MCF 10A (cell line): ENCODE measurements around the gene NAA30. TPM values are rescaled to one million over a fixed set of nuclear protein-coding genes. Genes with fewer than 3 reads are reported as not detected.

Source experiments
- BruUV-seq: library from RNA; stranded (reverse); fragments of 400-500 nt; replicated peaks from 2 replicates; lab custom pipeline; 2021; lab: Mats Ljungman, UMichigan
- CTCF ChIA-PET: fragments of 300-600 bp; sonication (Branson Sonifier 250); formaldehyde crosslinking; extraction: SDS; loops from one replicate; lab custom pipeline; 2021; ENCODE audit warnings: antibody characterized with exemption, inconsistent platforms; lab: Yijun Ruan, JAX
- POLR2A ChIA-PET: fragments of 300-600, 350-650 bp; sonication (Branson Sonifier 250); formaldehyde crosslinking; extraction: SDS; loops from one replicate; lab custom pipeline; 2020; ENCODE audit warnings: antibody characterized with exemption, inconsistent platforms; lab: Yijun Ruan, JAX
- DNase-seq: peaks from one replicate; pipeline ENCODE4 v3.0.0-alpha.2; 2018; ENCODE audit not compliant: unreplicated experiment
- H3K27ac Mint-ChIP-seq: one replicate; pipeline ENCODE4 v1.8.0; 2022; ENCODE audit warnings: mild to moderate bottlenecking, low read depth, mixed read lengths; ENCODE audit not compliant: unreplicated experiment
- H3K27me3 Mint-ChIP-seq: one replicate; pipeline ENCODE4 v1.8.0; 2022; ENCODE audit warnings: mixed read lengths; ENCODE audit not compliant: insufficient read depth, unreplicated experiment
- H3K36me3 Mint-ChIP-seq: one replicate; pipeline ENCODE4 v1.8.0; 2022; ENCODE audit warnings: mild to moderate bottlenecking, moderate library complexity, mixed read lengths; ENCODE audit not compliant: insufficient read depth, unreplicated experiment
- H3K4me1 Mint-ChIP-seq: one replicate; pipeline ENCODE4 v1.8.0; 2022; ENCODE audit warnings: mixed read lengths; ENCODE audit not compliant: insufficient read depth, unreplicated experiment
- H3K4me3 Mint-ChIP-seq: one replicate; pipeline ENCODE4 v1.8.0; 2022; ENCODE audit warnings: mild to moderate bottlenecking, moderate library complexity, mixed read lengths; ENCODE audit not compliant: unreplicated experiment
- H3K9me3 Mint-ChIP-seq: one replicate; pipeline ENCODE4 v1.8.0; 2022; ENCODE audit warnings: mixed read lengths; ENCODE audit not compliant: unreplicated experiment
- intact Hi-C: fragments of 100-400 bp; cut with micrococcal nuclease; formaldehyde crosslinking; loops from 2 replicates; pipeline ENCODE4 v1.14.1; 2022
- total RNA-seq: library from RNA; stranded (reverse); gene quantifications from 2 replicates; pipeline ENCODE4 v1.2.3, GENCODE V29; 2022
- TF ChIP-seq, protein P1 (sequence below): fragments of 200-600 bp; IDR thresholded peaks from one replicate; pipeline ENCODE4 v1.8.0; 2022; ENCODE audit warnings: antibody characterized with exemption, mild to moderate bottlenecking; ENCODE audit not compliant: unreplicated experiment

NAA30 gene
- total RNA-seq, 1 experiment from 2014 or later: 21.1 TPM

DNA sequence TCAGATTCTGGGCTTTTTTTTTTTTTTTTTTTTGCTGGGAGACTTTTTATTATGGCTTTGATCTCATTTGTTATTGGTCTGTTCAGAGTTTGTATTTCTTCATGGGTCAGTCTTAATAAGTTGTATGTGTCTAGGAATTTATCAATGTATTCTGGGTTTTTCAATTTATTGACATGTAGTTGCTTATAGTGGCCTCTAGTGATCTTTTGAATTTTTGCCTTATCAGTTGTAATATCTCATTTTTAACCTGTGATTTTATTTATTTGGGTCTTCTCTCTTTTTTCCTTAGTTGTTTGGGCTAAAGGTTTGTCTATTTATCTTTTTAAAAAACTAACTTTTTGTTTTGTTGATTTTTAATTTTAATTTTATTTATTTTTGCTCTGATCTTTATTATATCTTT, 45.5 kb downstream of the NAA30 start:
- Mint-ChIP-seq H3K36me3 (no peaks in the 10 kb centered on the region), H3K27ac (no peak overlapping the region), H3K27me3 (no peaks in the 10 kb centered on the region), H3K4me1 (no peaks in the 10 kb centered on the region), H3K4me3 (no peak overlapping the region), H3K9me3 (peaks cover 10% of the 10 kb centered on the region)
- no peak for DNase-seq
- intact Hi-C loops: no loop called here
- TF ChIP-seq, protein P1, sequence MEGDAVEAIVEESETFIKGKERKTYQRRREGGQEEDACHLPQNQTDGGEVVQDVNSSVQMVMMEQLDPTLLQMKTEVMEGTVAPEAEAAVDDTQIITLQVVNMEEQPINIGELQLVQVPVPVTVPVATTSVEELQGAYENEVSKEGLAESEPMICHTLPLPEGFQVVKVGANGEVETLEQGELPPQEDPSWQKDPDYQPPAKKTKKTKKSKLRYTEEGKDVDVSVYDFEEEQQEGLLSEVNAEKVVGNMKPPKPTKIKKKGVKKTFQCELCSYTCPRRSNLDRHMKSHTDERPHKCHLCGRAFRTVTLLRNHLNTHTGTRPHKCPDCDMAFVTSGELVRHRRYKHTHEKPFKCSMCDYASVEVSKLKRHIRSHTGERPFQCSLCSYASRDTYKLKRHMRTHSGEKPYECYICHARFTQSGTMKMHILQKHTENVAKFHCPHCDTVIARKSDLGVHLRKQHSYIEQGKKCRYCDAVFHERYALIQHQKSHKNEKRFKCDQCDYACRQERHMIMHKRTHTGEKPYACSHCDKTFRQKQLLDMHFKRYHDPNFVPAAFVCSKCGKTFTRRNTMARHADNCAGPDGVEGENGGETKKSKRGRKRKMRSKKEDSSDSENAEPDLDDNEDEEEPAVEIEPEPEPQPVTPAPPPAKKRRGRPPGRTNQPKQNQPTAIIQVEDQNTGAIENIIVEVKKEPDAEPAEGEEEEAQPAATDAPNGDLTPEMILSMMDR: no peak
- ChIA-PET POLR2A (no interaction called here), CTCF (no interaction called here)
- BruUV-seq: no TSS peak

DNA sequence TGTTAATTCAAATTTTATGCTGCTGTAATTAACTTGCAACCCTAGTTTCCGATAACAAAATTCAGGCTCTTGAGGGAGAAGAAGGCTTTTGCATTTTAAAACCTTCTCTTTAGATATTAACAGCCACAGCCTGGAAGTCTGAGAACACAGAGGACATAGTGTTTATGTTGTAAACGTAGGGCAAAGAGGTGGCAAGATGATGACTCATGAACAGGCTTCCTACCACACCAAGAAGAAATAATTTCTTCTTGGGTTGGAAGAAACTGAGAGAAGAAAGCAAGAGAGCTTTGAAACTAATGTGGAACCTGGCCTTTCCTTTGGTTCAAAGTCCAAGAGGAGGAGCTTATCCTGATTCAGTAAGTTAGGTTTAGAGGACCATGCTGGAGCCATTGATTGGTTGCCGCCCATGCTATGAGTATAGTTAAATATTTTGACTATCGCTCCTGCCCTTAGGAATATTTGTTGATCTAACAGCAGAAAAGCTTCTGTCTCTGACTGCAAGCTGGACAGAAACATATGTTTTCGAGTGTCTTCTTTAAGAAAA, 71.5 kb downstream of the NAA30 start:
- Mint-ChIP-seq H3K27ac (peak overlapping the region; percentile 88), H3K27me3 (no peaks in the 10 kb centered on the region), H3K4me3 (no peak overlapping the region), H3K4me1 (peaks cover 27% of the 10 kb centered on the region), H3K36me3 (no peaks in the 10 kb centered on the region), H3K9me3 (no peaks in the 10 kb centered on the region)
- peak; percentile 40 for DNase-seq
- ChIA-PET POLR2A (interaction anchor here (0.6 to 1.1 kb wide), 3 partner anchors 14 to 71 kb away, joined by 3 to 4 read pairs (median 4); partner anchors contain the start of gene NAA30), CTCF (interaction anchor here (1.0 to 1.3 kb wide), 2 partner anchors 10 to 26 kb away, joined by 3 read pairs; no protein-coding TSS in a partner anchor)
- TF ChIP-seq, protein P1: no peak
- BruUV-seq: no TSS peak
- intact Hi-C loops: loop anchor here (1.0 kb wide), 1 partner anchor 37 kb away; no protein-coding TSS in a partner anchor

DNA sequence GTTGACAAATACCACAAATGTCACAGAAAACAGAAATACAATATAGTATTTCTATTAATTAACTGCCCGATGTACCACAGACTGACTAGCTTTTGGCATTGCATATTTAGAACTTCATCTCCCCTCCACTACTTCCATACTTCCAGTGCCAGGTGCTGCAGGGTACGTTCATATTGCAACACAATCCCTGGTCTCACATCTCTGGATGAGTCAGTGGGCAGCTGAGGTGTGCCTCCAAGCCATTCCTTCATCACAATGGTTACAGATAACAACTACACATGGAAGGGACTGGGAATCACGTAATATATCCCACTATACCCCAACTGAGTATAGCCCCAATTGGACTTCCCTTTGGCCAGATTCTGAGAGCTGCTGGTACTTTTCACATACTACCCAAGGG, 72.2 kb downstream of the NAA30 start:
- intact Hi-C loops: loop anchor here (1.0 kb wide), 1 partner anchor 37 kb away; no protein-coding TSS in a partner anchor
- no TSS peak for BruUV-seq
- POLR2A ChIA-PET: interaction anchor here (0.6 to 1.1 kb wide), 3 partner anchors 15 to 72 kb away, joined by 3 to 4 read pairs (median 4); partner anchors contain the start of gene NAA30
- DNase-seq: peak; percentile 89
- Mint-ChIP-seq H3K4me3 (no peak overlapping the region), H3K4me1 (peaks cover 27% of the 10 kb centered on the region), H3K9me3 (no peaks in the 10 kb centered on the region), H3K36me3 (no peaks in the 10 kb centered on the region), H3K27me3 (no peaks in the 10 kb centered on the region), H3K27ac (peak overlapping the region; percentile 88)
- TF ChIP-seq, protein P1: no peak
- CTCF ChIA-PET: interaction anchor here (1.0 to 1.3 kb wide), 2 partner anchors 10 to 25 kb away, joined by 3 read pairs; no protein-coding TSS in a partner anchor

DNA sequence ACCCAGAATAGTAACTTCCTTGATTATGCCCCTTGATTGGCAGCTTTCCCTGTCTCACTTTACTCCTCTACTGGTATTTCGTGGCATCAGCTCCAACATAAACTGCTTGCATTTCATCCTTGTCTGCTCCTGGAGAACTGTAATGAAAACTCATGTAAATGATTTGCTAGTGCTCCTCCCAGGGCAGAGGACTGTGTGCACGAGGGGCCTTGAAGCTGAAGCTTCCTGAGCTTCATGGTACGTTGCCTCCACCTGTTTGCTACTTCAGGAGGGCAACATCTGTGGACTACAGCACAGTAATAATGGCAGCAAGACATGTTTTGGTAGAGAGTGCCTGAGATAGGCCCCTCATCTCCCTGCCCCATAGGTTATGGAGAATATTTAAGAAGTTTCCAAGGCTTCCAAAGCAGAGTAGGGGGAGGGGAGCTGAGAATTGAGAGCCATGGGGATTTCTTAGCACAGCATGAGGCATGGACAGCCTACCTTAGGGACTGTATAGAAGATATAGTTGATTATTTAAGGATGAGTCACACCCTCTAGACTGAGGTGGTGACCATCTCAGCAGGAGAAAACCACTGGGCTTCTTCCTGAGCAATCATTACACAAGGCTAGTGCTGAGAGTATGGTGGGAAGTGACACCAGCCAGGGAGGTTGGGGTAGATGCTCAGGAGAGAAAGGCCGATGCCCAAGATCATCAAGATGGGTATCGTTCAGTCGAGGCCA, 73.8 kb downstream of the NAA30 start:
- Mint-ChIP-seq H3K4me1 (peaks cover 27% of the 10 kb centered on the region), H3K9me3 (no peaks in the 10 kb centered on the region), H3K36me3 (no peaks in the 10 kb centered on the region), H3K4me3 (no peak overlapping the region), H3K27ac (no peak overlapping the region), H3K27me3 (no peaks in the 10 kb centered on the region)
- CTCF ChIA-PET: interaction anchor here (0.5 to 0.8 kb wide), 3 partner anchors 14 to 250 kb away, joined by 3 to 4 read pairs (median 3); no protein-coding TSS in a partner anchor
- no TSS peak for BruUV-seq
- intact Hi-C loops: no loop called here
- DNase-seq: peak; percentile 19
- TF ChIP-seq, protein P1: no peak
- POLR2A ChIA-PET: no interaction called here
